NT2/D1 (cell line): ENCODE measurements around the gene ARSJ.

Source experiments
- SUZ12 ChIP-seq: IDR thresholded peaks from 2 replicates; pipeline ENCODE4 v1.6.1; 2011; ENCODE audit not compliant: insufficient read length, insufficient read depth; ENCODE audit errors: extremely low read depth
- YY1 ChIP-seq: IDR thresholded peaks from 2 replicates; pipeline ENCODE4 v1.6.1; 2011; ENCODE audit not compliant: insufficient read length, insufficient read depth
- ZNF274 ChIP-seq: IDR thresholded peaks from 2 replicates; pipeline ENCODE4 v1.6.1; 2011; ENCODE audit warnings: mild to moderate bottlenecking, low read depth, low read length

- TF ChIP-seq SUZ12 (no peak), YY1 (no peak), ZNF274 (no peak)
These were observed 19.1 kb upstream of the ARSJ start for GRCh38 chr4:113998531-113998930.
